Cerebellar cortex (tissue), 1 donor: ENCODE results near the gene POLE.
"Not testable (repeated sequence)": the region's sequence is repeated elsewhere in the genome, so short reads cannot be mapped to it uniquely, and the experiment has no call there.

Experiments used
- DNase-seq: peaks from one replicate; pipeline ENCODE4 v3.0.0-alpha.2; 2015; ENCODE audit warnings: low spot score

Gene POLE

DNA sequence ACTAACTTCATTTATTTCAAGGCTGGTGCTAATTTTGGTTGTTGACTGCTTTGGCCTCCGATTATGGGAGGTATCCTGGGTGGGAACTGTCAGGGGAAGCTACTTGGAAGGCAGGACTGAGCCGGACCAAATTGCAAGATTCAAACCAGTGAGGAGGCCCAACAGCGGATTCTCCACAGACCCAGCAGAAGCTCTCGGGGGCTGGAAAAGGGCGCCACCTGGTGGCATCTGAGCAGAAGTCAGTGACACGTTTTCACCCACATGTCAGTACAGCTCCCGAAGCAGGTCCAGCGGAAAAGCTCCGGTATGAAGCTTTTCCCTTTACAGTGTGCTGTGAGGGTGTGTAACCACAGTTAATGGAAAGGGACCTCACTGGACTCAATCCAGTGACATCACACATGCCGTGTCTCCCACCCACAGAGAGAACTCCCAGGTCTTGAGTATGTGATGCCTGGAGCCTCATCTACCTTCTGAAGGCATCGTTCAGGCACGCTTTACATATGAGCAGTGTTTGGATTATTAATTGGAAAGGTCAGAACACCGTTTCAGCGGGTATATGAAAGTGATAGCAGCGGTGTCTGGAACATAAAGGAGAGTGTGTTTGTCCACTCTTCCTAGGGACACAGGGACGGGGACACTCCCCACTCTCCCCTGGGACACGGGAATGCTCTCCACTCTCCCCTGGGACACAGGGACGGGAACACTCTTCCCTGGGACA is 72.1 kb downstream of the POLE start:
- DNase-seq: peak; percentile 93

DNA sequence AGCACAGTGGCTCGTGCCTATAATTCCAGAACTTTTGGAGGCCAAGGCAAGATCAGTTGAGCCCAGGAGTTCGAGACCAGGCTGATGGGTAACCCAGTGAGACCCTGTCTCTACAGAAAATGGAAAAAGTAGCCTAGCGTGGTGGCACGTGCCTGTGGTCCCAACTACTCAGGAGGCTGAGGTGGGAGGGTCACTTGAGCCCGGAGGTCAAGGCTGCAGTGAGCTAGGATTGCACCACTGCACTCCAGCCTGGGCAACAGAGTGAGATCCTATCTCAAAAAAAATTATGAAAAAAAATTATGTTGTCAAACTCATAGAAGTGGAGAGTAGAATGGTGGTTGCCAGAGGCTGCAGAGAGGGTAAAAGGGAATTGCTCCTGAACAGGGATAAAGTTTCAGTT is 73.1 kb downstream of the POLE start:
- DNase-seq: no peak

DNA sequence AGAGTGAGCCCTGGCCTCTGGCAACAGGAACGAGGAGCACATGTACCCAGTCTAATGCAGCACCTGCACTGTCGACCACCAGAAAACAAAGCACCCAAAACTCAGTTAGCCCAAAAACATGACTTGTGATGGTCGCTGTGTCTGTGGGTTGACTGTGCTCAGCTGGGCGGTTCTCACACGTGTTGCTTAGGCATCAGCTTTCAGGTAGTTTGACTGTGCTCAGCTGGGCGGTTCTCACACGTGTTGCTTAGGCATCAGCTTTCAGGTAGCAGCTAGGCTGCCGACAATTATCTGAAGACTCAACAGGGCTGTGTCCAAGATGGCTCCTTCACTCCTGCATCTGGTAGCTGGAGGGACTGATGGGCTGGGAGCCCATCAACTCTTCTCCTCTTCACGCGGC is 75.5 kb downstream of the POLE start:
- no peak for DNase-seq

DNA sequence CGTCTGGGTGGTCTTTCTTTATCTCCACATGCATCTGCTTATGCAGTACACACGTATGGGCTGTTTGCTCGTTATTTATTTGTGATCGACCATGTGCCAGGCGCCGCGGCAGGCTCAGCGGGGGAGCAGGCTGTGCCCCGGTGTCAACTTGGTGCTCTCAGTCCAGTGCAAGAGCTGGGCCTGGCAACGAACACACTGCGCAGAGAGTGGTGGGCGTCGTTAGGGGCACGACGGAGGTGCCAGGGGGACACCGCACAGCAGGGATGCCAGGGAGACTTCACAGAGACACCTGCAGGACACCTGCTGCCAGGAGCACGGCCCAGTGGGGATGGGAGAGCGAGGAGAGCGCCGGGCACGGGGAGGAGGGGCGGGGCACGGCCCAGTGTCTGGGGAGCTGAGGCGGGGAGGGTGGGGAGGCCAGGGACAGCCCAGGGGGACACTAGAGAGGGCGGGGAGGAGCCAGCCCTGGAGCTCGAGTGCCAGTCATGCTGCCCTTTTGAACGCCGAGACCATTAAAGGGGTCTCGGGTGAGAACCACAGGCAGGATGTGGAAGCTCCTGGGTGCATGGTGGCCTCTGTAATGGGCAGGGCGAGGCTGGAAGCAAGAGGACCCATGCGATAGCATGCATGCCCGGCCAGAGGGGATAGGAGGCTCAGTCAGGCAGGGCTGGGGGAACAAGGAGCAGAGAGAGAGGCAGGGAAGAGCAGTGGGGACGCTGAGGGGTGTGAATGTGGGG is 76.1 kb downstream of the POLE start:
- DNase-seq: no peak

DNA sequence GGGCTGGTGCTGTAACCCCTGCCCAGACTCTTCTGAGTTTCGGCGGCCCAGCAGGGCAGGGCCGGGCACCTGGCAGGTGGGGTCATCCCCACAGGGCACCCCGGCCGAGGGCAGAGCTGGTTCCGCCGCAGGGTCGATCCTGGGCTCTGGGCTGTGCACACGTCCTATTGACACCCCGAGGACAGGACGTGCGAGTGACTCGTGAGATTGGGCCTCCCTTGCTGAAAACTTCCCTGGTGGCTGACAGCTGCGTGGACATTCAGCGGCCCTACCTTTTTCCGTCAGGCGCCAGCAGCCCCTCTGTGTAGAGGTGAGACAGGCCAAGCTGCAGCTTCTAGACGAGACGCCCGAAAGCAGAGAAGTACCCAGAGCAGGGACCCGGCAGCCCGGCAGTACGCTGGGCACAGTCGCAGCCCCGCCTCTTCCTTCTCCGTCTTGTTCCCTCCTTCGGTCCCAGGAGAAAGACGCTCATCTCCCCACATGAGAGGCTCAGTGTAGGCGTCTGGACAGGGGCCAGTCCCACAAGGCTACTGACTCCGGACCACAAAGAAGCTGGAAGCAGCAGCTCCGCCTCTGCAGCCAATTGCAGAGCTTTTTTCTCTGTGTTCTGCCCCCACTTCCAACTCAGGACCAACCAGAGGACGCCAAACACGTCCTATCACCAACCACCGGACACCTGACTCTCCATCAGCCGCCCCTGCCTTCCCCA is 76.9 kb downstream of the POLE start, which contains the start of gene LRCOL1:
TSS of gene LRCOL1 (minus strand) at position 532 of the 709 bp plus-strand sequence. CDS start 4,331 bp downstream, outside the sequence.
- DNase-seq: no peak

DNA sequence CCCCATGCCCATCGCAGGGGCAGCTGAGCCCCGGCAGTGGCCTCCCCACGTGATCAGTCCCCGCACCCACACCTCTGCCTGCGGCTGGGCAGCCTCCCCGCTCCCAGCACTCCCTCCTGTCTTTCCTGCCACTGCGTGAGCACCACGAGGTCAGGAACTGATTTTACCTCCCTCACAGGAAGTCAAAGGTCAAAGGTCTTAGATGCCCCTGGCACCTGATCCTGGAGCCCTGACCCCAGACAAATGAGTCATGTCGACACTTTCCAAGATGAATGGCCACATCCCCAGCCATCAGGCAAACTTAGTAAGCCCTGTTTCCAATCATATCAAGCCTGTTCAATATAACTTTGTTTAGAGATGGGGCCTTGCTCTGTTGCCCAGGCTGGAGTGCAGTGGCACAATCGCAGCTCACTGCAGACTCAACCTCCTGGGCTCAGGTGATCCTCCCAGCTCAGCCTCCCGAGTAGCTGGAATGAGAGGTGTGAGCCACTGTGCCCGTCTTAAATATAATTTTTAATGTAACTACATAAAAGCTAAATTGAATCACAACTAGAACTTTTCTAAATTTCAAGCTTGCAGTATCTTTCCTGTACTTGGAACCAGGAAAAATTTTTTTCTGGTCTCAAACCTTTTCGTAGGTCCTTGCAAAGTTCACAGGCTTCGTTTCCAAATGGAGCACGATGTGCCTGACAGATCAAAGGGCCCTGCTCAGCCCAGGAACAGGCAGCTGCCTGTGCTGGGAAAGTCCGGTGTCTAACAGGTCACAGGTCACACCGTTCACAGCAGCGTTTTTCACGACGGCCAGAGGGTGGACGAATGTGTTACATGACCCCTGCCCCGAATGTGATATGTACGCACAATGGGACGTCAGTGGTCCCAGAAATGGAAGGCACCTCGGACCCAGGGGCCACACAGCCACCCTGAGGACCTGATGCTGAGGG is 78.6 kb downstream of the POLE start:
- no peak for DNase-seq

DNA sequence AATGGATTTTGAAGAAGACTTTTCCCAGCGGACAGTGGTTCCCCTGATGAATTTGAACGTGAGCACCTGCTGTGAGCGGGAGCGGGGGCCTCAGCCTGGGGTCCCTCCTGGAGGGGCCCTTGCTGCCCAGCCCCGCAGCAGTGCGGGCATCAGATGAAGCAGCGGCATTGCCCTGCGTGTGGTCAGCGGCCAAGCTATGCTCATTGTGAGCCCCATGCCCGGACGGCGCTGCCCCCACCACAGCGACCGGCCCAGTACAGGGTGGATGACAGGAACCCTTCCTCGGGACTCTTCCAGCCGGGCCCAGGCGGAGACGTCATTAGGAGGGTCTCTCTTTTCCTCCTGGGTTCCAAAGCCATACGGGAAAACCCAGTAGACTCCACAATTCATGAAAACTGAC is 80.2 kb downstream of the POLE start:
- no peak for DNase-seq

DNA sequence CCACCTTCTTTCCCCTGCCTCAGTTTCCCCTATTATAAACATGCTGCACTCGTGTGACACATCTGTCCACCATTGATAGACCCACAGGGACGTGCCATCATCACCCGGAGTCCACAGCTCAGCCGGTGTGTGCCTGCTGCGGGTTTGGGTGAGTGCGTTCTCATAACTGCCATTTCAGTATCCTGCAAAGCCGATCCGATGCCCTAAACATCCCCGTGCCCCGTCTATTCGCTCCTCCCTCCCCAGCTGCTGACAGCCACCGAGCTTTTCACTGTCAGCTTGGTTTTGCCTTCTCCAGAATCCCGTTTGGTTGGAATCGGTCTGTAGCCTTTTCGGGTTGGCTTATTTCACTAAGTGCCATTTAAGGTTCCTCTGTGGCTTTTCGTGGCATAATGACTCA is 80.7 kb downstream of the POLE start:
- DNase-seq: no peak

DNA sequence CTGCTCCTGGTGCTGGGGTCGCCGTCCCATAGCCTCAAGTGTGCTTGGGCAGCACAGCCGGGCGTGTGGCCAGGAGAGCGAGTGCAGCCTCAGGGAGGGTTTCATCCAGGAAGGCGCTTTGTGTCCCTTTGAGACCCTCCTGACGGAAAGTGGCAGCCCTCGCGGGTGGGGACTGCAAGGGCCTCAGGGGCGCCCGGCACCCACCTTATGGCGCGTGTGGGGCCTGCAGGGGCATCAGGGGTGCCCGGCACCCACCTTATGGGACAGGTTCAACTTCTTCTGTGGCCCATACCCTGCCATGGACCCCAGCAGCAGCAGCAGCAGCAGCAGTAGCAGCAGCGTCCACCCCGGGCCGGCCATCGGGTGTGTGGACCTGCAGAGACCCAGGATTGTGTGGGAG is 81.2 kb downstream of the POLE start:
- DNase-seq: no peak

DNA sequence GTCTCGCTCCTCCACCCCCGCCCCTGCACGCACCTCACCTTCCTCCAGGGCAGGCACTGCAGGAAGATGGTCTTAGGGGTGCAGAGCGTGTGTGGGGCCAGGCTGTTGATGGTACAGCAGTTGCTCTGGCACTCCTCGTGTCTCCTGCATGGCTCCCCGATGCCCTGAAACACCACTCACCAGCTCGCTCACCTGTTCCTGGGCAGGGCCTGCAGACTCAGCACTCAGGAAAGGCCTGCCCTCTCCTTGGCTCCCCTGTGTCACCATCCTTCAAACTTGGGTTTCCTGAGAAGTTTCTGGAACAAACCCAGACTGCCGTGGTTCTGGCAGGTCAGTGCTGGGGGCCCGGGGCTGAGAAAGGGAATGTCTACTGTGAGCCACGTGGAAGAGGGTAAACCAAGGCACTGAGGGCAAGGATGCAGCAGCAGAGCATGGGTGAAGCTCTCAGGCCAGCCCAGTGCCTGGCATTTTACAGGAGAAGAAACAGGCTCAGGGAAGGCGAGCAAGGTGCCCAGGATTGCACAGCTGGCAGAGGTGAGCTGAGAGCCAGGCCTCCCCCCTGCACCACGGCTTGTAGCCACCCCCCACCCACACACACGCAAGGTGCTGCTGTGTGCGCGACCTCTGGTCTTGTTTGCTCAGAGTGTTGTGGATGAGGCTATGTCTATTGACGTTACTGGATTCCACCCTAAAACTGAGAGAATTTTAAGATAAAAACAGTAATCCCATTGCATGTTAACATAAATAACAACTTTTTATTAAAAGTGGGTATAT is 82.3 kb downstream of the POLE start:
- DNase-seq: no peak

DNA sequence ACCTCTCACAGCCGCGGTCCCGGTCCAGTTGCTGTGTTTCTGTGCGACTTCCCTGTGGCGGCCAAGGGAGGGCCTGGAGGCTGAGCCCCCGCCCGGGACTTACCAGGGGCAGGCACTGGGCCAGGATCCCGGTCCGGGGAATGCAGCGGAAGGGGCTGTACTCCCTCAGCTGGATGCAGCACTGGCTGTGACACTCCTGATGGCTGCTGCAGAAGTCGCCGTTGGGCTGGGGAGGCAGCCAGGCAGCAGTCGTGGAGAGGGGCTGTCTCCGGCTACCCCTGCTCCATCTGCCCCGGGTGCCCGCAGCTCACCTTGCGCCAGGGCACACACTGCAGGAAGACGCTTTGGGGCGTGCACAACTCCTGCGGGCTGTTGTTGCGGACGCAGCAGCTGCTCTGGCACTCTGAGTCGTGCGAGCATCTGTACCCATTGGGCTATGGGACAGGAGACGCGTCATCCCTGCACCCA is 83.0 kb downstream of the POLE start:
- DNase-seq: no peak

DNA sequence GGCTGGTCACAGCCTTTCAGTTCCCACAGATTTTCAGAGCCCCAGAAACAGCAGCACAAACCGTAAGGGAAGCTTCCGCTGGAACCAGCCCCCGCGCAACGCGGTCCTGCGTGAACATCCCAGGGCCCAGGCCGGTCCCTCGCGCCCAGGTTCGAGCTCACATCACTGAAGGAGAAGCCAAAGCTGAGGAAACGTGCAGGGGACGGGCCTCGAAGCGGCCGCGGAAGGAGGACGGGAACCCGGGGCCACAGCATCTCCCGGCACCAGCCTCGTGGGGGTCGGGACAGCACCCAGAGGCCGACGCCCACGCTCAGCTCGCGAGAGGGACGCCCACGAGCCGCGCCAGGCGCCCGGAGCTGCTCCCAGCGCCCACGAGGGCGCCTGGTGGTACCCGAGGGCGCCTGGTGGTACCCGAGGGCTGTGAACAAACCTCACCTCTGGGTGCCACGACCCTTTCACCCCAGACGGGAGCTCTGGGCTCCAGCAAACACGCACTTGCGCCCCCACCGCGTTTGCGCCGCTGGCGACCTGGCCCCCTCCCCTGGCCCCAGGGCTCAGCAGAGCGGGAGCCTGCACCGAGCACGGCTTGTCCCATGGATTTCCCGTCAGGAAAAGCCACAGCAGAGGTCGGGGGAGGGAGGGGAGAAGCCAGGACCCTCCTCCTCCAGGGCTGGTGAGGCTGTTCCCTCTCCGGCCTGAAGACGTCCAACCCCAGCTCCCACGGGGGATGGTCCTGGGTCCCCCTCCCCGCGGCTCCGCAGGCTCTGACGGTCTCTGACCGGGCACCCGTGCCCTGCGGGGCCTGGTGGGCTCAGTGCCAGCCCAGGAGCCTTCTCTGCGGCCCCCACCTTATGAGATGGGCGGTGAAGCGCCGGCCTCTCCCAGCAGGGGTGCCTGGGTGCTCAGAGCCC is 83.6 kb downstream of the POLE start:
- DNase-seq: no peak

DNA sequence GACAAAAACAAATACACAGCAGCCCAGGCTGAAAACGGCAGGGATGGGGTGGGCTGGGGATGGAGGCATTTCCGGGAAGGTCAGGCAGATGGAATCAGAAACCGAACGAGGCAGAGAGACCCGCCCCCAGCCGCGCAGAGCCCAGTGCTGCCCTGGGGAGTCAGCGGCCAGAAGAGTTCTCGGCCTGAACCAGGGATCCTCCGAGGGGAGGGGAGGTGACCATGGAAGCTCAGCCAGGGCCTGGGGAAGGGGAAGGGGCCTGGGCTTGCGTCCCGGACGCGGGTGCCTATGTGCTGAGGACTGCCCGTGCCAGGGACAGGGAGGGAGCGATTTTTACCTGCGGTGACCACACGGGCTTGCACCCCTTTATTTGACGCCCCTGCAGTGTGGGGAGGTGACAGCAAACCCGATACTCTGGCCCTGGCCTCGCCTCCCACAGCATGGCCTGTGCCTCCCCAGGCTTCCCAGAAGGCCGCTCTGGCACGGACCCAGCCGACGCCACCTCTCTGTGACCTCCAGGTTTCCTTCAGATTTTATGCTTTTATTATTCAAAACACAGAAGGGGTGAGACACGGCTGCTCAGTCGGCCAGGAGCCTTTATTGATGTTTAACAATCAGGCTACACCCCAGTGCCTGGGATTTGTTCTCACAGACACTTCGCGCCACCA is 84.4 kb downstream of the POLE start:
- DNase-seq: no peak

DNA sequence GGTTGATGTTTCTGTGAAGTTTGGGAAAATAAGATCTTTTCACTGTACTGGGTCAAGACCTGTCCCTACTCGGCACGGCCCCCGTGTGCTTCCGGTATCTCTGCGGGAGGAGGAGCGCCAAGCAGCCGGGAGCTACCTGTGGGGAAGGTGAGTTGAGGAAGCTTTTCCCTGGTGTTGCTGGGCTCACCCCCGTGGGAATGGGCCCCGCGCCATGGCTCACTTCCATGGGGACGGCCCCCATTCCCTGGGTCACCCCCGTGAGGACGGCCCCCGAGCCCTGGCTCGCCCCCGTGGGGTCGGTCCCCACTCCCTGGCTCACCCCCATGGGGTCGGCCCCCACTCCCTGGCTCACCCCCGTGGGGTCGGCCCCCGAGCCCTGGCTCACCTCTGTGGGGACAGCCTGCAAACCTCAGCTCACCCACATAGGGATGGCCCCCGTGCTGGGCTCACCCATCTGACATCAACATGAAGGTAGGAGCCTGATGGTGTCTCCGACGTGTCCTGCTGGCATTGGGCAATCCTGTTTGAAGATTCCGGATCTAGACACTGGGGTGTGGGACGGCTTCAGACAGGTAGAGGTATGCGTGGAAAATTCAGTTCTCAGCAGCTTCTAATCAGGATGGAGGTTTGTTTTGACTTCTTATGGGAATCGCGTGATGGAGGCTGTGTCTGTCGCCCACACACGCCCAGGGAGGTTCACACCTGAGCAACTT is 85.8 kb downstream of the POLE start:
- DNase-seq: no peak

DNA sequence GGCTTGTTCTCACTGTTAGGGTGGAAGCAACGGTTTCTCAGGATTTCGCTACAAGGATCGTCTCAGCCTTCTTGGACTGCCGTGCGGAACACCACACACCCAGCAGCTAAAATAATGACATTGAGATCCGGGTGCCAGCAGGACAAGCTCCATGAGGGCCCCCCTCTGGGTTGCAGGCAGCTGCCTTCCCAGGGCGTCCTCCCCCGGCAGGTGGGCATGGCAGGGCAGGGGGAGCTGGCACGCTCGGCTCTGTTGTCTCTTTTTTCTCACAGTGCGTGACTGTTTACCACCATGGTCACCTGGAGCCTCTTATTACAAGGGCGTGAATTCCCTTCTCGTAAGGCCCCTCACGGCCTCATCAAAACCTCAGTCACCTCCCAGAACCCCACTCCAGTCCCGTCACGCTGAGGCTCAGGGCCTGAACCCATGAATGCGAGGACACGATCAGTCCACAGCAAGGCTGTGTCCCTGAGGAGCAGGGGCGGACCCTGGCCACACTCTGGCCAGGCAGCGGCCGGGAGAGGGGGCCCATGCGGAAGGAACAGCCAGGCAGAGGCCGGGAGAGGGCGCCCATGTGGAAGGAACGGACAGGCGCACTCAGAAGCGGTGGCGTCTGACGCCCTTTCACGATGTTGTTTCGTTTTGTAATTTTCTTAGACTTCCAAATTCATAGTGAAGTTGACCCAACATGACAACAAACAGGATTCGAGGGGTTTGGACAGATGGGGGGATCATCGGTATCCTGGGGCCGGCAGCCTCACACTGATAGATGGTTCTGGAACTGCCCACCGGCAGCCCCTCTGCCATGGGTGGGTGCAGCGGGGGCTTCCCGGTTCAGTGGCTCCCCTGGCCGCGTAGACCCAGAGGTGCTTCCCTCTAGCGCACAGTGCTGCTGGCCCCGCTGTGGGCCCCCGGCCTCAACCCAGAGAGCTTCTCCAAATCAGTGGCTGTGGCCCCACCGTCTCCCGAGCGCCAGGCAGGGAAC is 86.8 kb downstream of the POLE start:
- peak; percentile 60 for DNase-seq

DNA sequence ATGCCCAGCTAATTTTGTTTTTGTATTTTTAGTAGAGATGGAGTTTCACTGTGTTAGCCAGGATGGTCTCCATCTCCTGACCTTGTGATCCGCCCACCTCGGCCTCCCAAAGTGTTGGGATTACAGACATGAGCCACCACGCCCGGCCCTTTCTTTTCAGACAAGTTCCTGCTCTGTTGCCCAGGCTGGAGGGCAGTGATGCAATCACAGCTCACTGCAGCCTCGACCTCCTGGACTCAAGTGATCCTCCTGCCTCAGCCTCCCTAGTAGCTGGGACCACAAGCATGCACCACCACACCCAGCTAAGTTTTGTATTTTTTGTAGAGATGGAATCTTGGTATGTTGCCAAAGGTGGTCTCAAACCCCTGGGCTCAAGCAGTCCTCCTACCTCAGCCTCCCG is 87.6 kb downstream of the POLE start:
- not testable (repeated sequence) for DNase-seq
